B cell (primary cell): Measurements from ENCODE around the gene NME7. TPM values are rescaled to one million over a fixed set of nuclear protein-coding genes. Genes with fewer than 3 reads are reported as not detected.
"Not testable (repeated sequence)": the region's sequence is repeated elsewhere in the genome, so short reads cannot be mapped to it uniquely, and the experiment has no call there.

Experiments used
- ATAC-seq: fragments of 200-7000 bp; cut with Tn5 transposase; one replicate; pipeline ENCODE4 v1.10.0; 2021; ENCODE audit warnings: low read depth, mild to moderate bottlenecking, moderate number of reproducible peaks, moderate library complexity
- CTCF ChIA-PET: fragments of 350-600 bp; sonication (Branson Sonifier 250); formaldehyde crosslinking; loops from one replicate; lab custom pipeline; 2021; ENCODE audit warnings: antibody characterized with exemption, inconsistent platforms; lab: Charles Lee
- POLR2A ChIA-PET: fragments of 350-600 bp; sonication (Branson Sonifier 250); formaldehyde crosslinking; loops from one replicate; lab custom pipeline; 2021; ENCODE audit warnings: antibody characterized with exemption; lab: Charles Lee
- DNase-seq: peaks from one replicate; pipeline ENCODE4 v3.0.0; 2013
- H2AFZ ChIP-seq: 2 replicates; pipeline ENCODE4 v1.6.1; 2012; ENCODE audit warnings: mild to moderate bottlenecking, low read depth, low read length; ENCODE audit not compliant: insufficient read depth, poor library complexity, severe bottlenecking
- H3K27ac ChIP-seq, 2 donors: 1 replicate in 1 of 2; 2 replicates in 1 of 2; pipeline ENCODE4 v1.5.1; 2012 to 2013; ENCODE audit warnings: low read length in 2 of 2, mild to moderate bottlenecking in 2 of 2, moderate library complexity in 1 of 2
- H3K27me3 ChIP-seq, 4 experiments: fragments of 200-600 bp in 1 of 4; sonication (generic) in 1 of 4; replicated peaks in 1 of 4; 1 replicate in 2 of 4; 2 replicates in 2 of 4; pipeline versions ENCODE4 v1.6.1 to v1.7.0; 2013 to 2016; ENCODE audit warnings: low read length in 3 of 4, mild to moderate bottlenecking in 2 of 4, mixed read lengths in 1 of 4, moderate library complexity in 1 of 4; ENCODE audit not compliant: insufficient read depth in 4 of 4, control insufficient read depth in 3 of 4; ENCODE audit errors: control extremely low read depth in 1 of 4
- H3K36me3 ChIP-seq, 2 experiments: replicated peaks in 1 of 2; 1 replicate in 1 of 2; 2 replicates in 1 of 2; pipeline versions ENCODE4 v1.6.1 to v1.7.1; 2013; ENCODE audit warnings: low read length in 1 of 2; ENCODE audit not compliant: insufficient read depth in 2 of 2, control insufficient read depth in 1 of 2; ENCODE audit errors: control extremely low read depth in 1 of 2, extremely low read depth in 1 of 2
- H3K4me1 ChIP-seq, 2 donors: fragments of 200-600 bp in 1 of 2; sonication (generic) in 1 of 2; 1 replicate in 1 of 2; 2 replicates in 1 of 2; pipeline versions ENCODE4 v1.5.1 to v1.6.1; 2013 to 2017; ENCODE audit warnings: low read length in 2 of 2; ENCODE audit not compliant: control insufficient read depth in 2 of 2, insufficient read depth in 2 of 2
- H3K4me2 ChIP-seq: replicated peaks from 2 replicates; pipeline ENCODE3; 2012; ENCODE audit warnings: mild to moderate bottlenecking, low read depth, low read length; ENCODE audit not compliant: poor library complexity, severe bottlenecking
- H3K4me3 ChIP-seq, 5 experiments: fragments of 200-600 bp in 1 of 5; sonication (generic) in 1 of 5; 1 replicate in 3 of 5; 2 replicates in 2 of 5; pipeline versions ENCODE4 v1.5.1 to v1.7.0; 2011 to 2016; ENCODE audit warnings: low read length in 4 of 5, mild to moderate bottlenecking in 4 of 5, low read depth in 2 of 5, control low read depth in 1 of 5, moderate library complexity in 1 of 5; ENCODE audit not compliant: insufficient read depth in 1 of 5; ENCODE audit errors: control extremely low read depth in 1 of 5, extremely low read depth in 1 of 5
- H3K79me2 ChIP-seq: fragments of 200-600 bp; sonication (generic); one replicate; pipeline ENCODE4 v1.6.0; 2016; ENCODE audit warnings: low read length; ENCODE audit not compliant: control insufficient read depth, insufficient read depth
- H3K9ac ChIP-seq: fragments of 200-600 bp; sonication (generic); 2 replicates; pipeline ENCODE4 v1.6.1; 2017; ENCODE audit warnings: mild to moderate bottlenecking, low read length, moderate library complexity
- H3K9me3 ChIP-seq, 3 donors: one replicate each; pipeline versions ENCODE4 v1.6.1 to v1.7.1; 2013; ENCODE audit warnings: low read length in 2 of 3; ENCODE audit not compliant: control insufficient read depth in 2 of 3, insufficient read depth in 1 of 3; ENCODE audit errors: control extremely low read depth in 1 of 3
- H4K20me1 ChIP-seq: 2 replicates; pipeline ENCODE4 v1.6.0; 2012; ENCODE audit warnings: mild to moderate bottlenecking, low read length; ENCODE audit not compliant: insufficient read depth, control insufficient read depth, poor library complexity, severe bottlenecking
- H3K27ac Mint-ChIP-seq: one replicate; pipeline ENCODE4 v1.8.0; 2021; ENCODE audit warnings: mixed read lengths
- H3K27me3 Mint-ChIP-seq: one replicate; pipeline ENCODE4 v1.8.0; 2021; ENCODE audit warnings: mixed read lengths
- H3K4me1 Mint-ChIP-seq: one replicate; pipeline ENCODE4 v1.8.0; 2021; ENCODE audit warnings: mixed read lengths
- H3K4me3 Mint-ChIP-seq: one replicate; pipeline ENCODE4 v1.8.0; 2021; ENCODE audit warnings: mixed read lengths
- H3K9me3 Mint-ChIP-seq: one replicate; pipeline ENCODE4 v1.8.0; 2022; ENCODE audit warnings: mixed read lengths; ENCODE audit not compliant: insufficient read depth
- EZH2 ChIP-seq: IDR thresholded peaks from 2 replicates; pipeline ENCODE4 v1.6.1; 2012; ENCODE audit warnings: borderline replicate concordance, low read depth, mild to moderate bottlenecking, moderate library complexity, low read length; ENCODE audit not compliant: insufficient read depth, poor library complexity, severe bottlenecking
- WGBS: methylation state at CpG from one replicate; pipeline ENCODE4 v1.1.5; 2013; ENCODE audit warnings: missing lambda C conversion rate; ENCODE audit not compliant: insufficient coverage; 5-methylcytosine and 5-hydroxymethylcytosine counted together
- intact Hi-C: fragments of 100-400 bp; cut with micrococcal nuclease; formaldehyde crosslinking; loops from one replicate; pipeline ENCODE4 v1.10.0; 2022
- polyA plus RNA-seq: library from polyadenylated mRNA; depleted of rRNA; stranded (reverse); fragments of >200 nt; gene quantifications from 2 replicates; pipeline ENCODE4 v1.2.3, GENCODE V29; 2012
- total RNA-seq, 2 donors: library from RNA; stranded (reverse); fragments of 120-200 nt in 1 of 2; gene quantifications; 1 replicate in 1 of 2; 2 replicates in 1 of 2; pipeline versions ENCODE4 v1.2.3 to v1.2.4, GENCODE V29; 2013 to 2022
- TF ChIP-seq, protein P1 (sequence below): fragments of 200-600 bp; IDR thresholded peaks from one replicate; pipeline ENCODE4 v1.8.0; 2022; ENCODE audit warnings: antibody characterized with exemption, mild to moderate bottlenecking

Gene NME7
- total and polyA plus RNA-seq, 2 donors (not counting 1 experiment from before 2014, with no cell fraction given): 3.3 to 14.3 TPM

DNA sequence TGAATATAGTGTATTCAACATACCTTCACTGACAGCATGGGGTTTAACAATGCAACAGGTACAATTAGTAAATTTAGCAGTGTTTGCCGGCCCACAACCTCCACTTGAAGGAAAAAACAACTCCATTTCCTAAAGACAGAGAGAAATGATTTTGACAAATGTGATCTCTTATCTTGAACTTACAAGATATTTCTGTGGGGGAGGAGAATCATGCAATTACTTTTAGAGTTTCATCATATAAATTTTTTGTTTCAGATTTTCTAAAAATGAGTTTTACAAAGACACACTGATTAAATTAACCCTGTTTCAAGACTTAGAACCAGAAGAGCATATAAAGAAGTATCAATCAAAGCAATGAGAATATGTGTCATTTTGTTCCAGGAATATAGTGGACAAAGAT lies 80.3 kb downstream of the NME7 start:
- H2AFZ ChIP-seq: no peak overlapping the region
- no peak for DNase-seq
- no peaks in the 10 kb centered on the region for H3K9me3 ChIP-seq
- no peak for ATAC-seq
- no CpG with 5 or more reads among the region's 1 CpG for WGBS
- ChIA-PET POLR2A (no interaction called here), CTCF (no interaction called here)
- Mint-ChIP-seq H3K4me1 (no peaks in the 10 kb centered on the region), H3K9me3 (peaks cover 15% of the 10 kb centered on the region), H3K27ac (no peak overlapping the region), H3K27me3 (no peaks in the 10 kb centered on the region), H3K4me3 (no peak overlapping the region)
- no peaks in the 10 kb centered on the region for H3K27me3 ChIP-seq
- no peaks in the 10 kb centered on the region for H3K36me3 ChIP-seq
- H3K9ac ChIP-seq: no peak overlapping the region
- H3K4me3 ChIP-seq: no peak overlapping the region
- intact Hi-C loops: no loop called here
- no peak for TF ChIP-seq EZH2
- TF ChIP-seq, protein P1, sequence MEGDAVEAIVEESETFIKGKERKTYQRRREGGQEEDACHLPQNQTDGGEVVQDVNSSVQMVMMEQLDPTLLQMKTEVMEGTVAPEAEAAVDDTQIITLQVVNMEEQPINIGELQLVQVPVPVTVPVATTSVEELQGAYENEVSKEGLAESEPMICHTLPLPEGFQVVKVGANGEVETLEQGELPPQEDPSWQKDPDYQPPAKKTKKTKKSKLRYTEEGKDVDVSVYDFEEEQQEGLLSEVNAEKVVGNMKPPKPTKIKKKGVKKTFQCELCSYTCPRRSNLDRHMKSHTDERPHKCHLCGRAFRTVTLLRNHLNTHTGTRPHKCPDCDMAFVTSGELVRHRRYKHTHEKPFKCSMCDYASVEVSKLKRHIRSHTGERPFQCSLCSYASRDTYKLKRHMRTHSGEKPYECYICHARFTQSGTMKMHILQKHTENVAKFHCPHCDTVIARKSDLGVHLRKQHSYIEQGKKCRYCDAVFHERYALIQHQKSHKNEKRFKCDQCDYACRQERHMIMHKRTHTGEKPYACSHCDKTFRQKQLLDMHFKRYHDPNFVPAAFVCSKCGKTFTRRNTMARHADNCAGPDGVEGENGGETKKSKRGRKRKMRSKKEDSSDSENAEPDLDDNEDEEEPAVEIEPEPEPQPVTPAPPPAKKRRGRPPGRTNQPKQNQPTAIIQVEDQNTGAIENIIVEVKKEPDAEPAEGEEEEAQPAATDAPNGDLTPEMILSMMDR: no peak
- H3K4me1 ChIP-seq: no peaks in the 10 kb centered on the region
- no peak overlapping the region for H3K4me2 ChIP-seq
- H3K27ac ChIP-seq: no peak overlapping the region
- no peaks in the 10 kb centered on the region for H3K79me2 ChIP-seq
- H4K20me1 ChIP-seq: no peaks in the 10 kb centered on the region

DNA sequence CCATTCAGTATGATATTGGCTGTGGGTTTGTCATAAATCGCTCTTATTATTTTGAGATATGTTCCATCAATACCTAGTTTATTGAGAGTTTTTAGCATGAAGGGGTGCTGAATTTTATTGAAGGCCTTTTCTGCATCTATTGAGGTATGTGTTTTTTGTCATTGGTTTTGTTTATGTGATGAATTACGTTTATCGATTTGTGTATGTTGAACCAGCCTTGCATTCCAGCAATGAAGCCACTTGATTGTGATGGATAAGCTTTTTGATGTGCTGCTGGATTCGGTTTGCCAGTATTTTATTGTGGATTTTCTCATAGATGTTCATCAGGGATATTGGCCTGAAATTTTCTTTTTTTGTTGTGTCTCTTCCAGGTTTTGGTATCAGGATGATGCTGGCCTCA lies 86.0 kb downstream of the NME7 start:
- H4K20me1 ChIP-seq, H3K36me3 ChIP-seq, H3K4me3 Mint-ChIP-seq, ATAC-seq, H3K4me2 ChIP-seq, H3K27ac Mint-ChIP-seq, H3K4me1 ChIP-seq, H2AFZ ChIP-seq, H3K4me3 ChIP-seq, H3K27me3 ChIP-seq, H3K27me3 Mint-ChIP-seq, H3K79me2 ChIP-seq, intact Hi-C loops, H3K9me3 ChIP-seq, CTCF ChIA-PET, H3K27ac ChIP-seq, POLR2A ChIA-PET, H3K9ac ChIP-seq, H3K4me1 Mint-ChIP-seq, DNase-seq: not testable (repeated sequence)
- H3K9me3 Mint-ChIP-seq: peaks cover 24% of the 10 kb centered on the region
- WGBS: 87% methylated on average over 3 of the region's 4 CpGs
